Measurements from ENCODE around the gene SFXN5.

The SFXN5 gene

GRCh38 chr2:72934683-72935610 is 136.6 kb downstream of the SFXN5 start:
- no peak for DNase-seq

- no peak for DNase-seq
These were observed 137.8 kb downstream of the SFXN5 start for GRCh38 chr2:72933646-72934151.

GRCh38 chr2:72933207-72933606 is 138.3 kb downstream of the SFXN5 start:
- DNase-seq, result no peak

GRCh38 chr2:72932805-72933204 is 138.7 kb downstream of the SFXN5 start:
- DNase-seq, result no peak

- DNase-seq, result no peak
These were observed 139.3 kb downstream of the SFXN5 start for GRCh38 chr2:72932045-72932740.

- DNase-seq, result no peak
These were observed 140.1 kb downstream of the SFXN5 start for GRCh38 chr2:72931280-72931910.

GRCh38 chr2:72929010-72929409 is 142.5 kb downstream of the SFXN5 start:
- no peak for DNase-seq

GRCh38 chr2:72927619-72928550 is 143.6 kb downstream of the SFXN5 start:
- DNase-seq, result peak; percentile 6

- DNase-seq, result no peak
These were observed 144.6 kb downstream of the SFXN5 start for GRCh38 chr2:72926811-72927465.

GRCh38 chr2:72926368-72926767 is 145.1 kb downstream of the SFXN5 start:
- DNase-seq, result no peak

- DNase-seq, result no peak
These were observed 146.1 kb downstream of the SFXN5 start for GRCh38 chr2:72925328-72925943.

- no peak for DNase-seq
These were observed 146.9 kb downstream of the SFXN5 start for GRCh38 chr2:72924353-72925240.

GRCh38 chr2:72923833-72924352 is 147.6 kb downstream of the SFXN5 start:
- no peak for DNase-seq

GRCh38 chr2:72921853-72922252 is 149.7 kb downstream of the SFXN5 start:
- no peak for DNase-seq

GRCh38 chr2:72921088-72921851 is 150.2 kb downstream of the SFXN5 start:
- DNase-seq, result no peak

- no peak for DNase-seq
These were observed 151.0 kb downstream of the SFXN5 start for GRCh38 chr2:72920318-72921087.

GRCh38 chr2:72919414-72920317 is 151.8 kb downstream of the SFXN5 start:
- no peak for DNase-seq
